SU-DHL-6 (cell line): ENCODE results near the gene ASXL1.

Experiments
- EZH2phosphoT487 ChIP-seq: fragments of 200-600 bp; sonication (generic), shearing (Covaris generic); conservative IDR thresholded peaks from 2 replicates; pipeline ENCODE4 v1.6.1; 2018; ENCODE audit warnings: mild to moderate bottlenecking, antibody characterized with exemption, low read length, moderate library complexity, mixed read lengths
- TF ChIP-seq, protein P1 (sequence below): fragments of 200-600 bp; sonication (generic); IDR thresholded peaks from one replicate; pipeline ENCODE4 v1.5.1; 2017; ENCODE audit warnings: antibody characterized with exemption, mild to moderate bottlenecking, low read length, moderate library complexity; ENCODE audit not compliant: insufficient read depth, poor library complexity, severe bottlenecking

GRCh38 chr20:32458837-32459220 is 100.7 kb downstream of the ASXL1 start:
- TF ChIP-seq, protein P1, sequence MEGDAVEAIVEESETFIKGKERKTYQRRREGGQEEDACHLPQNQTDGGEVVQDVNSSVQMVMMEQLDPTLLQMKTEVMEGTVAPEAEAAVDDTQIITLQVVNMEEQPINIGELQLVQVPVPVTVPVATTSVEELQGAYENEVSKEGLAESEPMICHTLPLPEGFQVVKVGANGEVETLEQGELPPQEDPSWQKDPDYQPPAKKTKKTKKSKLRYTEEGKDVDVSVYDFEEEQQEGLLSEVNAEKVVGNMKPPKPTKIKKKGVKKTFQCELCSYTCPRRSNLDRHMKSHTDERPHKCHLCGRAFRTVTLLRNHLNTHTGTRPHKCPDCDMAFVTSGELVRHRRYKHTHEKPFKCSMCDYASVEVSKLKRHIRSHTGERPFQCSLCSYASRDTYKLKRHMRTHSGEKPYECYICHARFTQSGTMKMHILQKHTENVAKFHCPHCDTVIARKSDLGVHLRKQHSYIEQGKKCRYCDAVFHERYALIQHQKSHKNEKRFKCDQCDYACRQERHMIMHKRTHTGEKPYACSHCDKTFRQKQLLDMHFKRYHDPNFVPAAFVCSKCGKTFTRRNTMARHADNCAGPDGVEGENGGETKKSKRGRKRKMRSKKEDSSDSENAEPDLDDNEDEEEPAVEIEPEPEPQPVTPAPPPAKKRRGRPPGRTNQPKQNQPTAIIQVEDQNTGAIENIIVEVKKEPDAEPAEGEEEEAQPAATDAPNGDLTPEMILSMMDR: no peak
- TF ChIP-seq EZH2phosphoT487: no peak
